Epithelial cell of esophagus (primary cell): ENCODE data around the gene REC114.

ENCODE experiments used
- DNase-seq: peaks from one replicate; pipeline ENCODE4 v3.0.0; 2010; ENCODE audit warnings: low read depth
- H3K4me3 ChIP-seq: 2 replicates; pipeline ENCODE4 v1.5.1; 2011; ENCODE audit warnings: mild to moderate bottlenecking, low read length, control low read depth
- TF ChIP-seq, protein P1 (sequence below): IDR thresholded peaks from 2 replicates; pipeline ENCODE4 v1.5.1; 2011; ENCODE audit warnings: low read depth, mild to moderate bottlenecking, low read length, control low read depth, inconsistent platforms; ENCODE audit not compliant: insufficient read depth; ENCODE audit errors: missing control alignments

REC114 gene

DNA sequence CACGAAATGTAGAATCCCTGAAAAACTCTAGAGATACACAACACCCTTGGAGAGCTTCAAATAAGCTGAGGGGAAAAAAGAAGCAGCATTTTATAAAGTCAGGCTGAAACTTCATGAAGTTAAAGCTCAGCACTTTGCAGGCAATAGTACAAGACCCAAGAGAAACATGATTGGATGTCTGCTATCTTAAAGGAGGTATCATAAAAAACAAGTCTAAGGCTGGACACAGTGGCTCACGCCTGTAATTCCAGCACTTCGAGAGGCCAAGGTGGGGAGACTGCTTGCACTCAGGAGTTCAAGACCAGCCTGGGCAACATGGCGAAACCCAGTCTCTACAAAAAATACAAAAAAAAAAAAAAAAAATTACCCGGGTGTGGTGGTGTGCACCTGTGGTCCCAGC, 147.3 kb downstream of the REC114 start:
- no peak overlapping the region for H3K4me3 ChIP-seq
- TF ChIP-seq, protein P1, sequence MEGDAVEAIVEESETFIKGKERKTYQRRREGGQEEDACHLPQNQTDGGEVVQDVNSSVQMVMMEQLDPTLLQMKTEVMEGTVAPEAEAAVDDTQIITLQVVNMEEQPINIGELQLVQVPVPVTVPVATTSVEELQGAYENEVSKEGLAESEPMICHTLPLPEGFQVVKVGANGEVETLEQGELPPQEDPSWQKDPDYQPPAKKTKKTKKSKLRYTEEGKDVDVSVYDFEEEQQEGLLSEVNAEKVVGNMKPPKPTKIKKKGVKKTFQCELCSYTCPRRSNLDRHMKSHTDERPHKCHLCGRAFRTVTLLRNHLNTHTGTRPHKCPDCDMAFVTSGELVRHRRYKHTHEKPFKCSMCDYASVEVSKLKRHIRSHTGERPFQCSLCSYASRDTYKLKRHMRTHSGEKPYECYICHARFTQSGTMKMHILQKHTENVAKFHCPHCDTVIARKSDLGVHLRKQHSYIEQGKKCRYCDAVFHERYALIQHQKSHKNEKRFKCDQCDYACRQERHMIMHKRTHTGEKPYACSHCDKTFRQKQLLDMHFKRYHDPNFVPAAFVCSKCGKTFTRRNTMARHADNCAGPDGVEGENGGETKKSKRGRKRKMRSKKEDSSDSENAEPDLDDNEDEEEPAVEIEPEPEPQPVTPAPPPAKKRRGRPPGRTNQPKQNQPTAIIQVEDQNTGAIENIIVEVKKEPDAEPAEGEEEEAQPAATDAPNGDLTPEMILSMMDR = no peak
- DNase-seq = no peak

DNA sequence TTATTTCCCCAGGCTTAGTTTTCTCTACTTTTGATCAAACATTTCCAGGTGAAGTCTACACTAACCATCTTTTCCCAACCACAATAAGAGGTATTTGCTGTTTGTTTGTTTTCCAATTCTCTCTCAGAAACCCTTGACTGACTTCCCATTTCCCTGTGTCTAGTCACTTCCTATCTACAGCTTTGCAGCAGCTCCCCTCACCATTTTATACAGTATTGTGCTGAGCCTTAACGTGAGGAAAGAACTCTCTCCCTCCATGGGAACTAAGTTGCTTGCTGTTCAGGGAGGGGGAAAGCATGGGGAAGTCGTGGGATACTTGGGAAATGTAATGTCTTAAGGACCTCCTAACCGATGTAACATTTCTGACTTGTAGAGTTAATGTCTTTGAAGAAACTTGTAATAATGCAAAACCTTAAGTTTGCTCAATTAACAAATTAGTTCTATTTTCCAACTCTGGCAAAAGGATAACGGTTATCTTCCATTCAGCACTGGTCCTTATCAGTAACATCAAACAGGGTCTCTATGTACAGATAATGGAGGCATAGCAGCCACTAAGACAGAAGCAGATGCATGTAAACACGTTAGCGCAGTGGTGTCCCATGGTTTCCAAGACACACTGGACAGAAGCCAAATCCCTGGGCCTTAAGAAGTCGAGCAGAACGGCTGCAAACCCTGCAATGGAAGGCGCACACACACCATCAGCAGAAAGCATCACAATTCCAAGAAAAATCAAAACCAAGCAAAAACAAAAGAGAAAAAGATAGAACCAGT, 150.5 kb downstream of the REC114 start:
- TF ChIP-seq, protein P1 = no peak
- no peak for DNase-seq
- H3K4me3 ChIP-seq = no peak overlapping the region

DNA sequence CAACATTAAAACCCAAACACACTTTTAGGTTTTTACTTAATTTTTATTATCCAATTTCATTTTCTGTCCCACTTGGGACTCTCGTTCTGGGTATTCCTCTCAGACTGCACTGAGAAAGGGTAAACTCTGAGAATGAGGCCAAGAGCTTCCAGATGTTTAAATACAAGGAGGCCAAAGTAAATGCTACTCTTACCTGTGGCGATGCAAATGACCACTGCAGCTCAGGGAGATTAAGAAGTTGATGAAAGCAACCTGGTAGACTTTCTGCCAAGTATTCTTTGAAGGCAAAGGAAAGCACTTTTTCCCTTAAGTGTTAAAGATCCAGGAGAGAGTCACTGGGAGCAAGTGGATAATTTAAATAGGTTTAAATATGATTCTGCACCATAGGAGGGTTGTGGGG, 151.1 kb downstream of the REC114 start:
- TF ChIP-seq, protein P1 = no peak
- no peak for DNase-seq
- no peak overlapping the region for H3K4me3 ChIP-seq

DNA sequence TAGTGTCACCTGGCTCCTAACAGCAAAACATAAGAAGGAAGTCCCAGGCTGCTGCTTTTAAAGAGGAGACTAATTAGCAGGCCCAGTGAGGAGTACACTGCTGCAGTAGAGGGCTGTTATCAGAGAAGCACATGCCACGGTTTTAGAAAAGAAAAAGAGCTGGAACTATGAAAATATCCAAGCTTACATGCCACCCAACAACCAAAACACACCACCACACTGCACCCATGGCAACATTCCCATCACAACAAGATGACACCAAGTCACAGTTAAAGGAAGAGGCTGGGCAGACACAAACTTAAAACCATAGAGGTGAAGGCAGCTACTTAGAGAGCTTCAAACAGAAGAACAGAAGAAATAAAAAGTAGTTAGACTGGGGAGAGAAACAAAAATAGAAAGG, 153.2 kb downstream of the REC114 start:
- H3K4me3 ChIP-seq = no peak overlapping the region
- TF ChIP-seq, protein P1 = no peak
- no peak for DNase-seq

DNA sequence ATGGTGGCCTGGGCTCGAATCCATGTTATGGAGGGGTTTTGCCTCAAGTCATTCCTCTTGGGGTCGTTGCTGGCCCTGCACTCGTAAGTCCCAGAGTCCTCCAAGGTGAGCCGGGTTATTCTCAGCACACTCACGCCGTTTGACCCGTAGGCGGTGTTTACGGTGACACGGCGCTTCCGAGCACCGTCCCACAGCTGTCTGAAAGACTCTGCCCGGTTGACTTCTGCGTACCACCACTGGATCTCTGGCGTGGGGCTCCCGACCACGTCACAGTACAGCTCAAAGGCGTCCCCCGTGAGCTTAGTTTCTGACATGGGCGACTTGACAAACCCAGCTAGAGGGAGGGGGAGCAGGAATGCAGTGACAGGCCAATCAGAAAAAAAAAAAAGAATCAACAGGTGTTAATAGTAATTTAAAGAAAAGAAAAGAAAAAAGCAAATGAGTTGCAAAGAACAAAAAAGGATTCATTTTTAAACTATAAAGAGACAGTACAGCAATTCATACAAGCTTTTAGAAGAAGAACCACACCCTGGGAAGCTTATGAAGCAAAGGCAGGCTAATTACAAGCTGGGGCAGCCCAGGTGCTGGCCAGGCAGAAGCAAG, 154.2 kb downstream of the REC114 start:
- peak; percentile 32 for DNase-seq
- no peak overlapping the region for H3K4me3 ChIP-seq
- TF ChIP-seq, protein P1 = no peak

DNA sequence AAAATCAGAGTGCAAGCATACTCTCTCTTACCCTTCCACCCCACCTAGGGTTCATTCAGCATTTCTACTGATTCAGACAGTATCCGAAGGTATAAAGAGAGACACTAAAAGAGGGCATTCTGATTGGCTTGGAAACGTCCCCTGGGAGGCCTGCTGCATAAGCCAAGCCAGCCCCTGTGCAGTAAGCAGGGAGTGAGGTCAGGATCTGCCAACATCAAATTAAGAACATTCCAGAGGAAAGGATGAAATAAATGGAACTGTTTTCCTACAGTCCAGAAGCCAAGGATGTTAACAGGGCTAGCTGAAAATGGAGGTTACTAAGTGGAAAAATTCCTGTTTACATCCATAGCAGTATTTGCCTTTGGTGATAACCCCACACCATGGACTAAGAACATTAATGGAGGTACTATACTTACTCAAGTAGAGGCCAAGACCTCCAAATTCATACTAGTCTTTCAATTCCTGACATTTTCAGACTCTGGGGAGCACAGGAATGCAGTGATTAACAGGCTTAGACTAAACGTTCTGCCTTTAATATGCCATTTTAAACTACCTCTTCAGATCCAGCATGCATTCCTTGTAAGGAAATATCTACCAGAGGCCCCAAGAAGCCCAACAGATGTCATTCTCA, 155.7 kb downstream of the REC114 start:
- H3K4me3 ChIP-seq = no peak overlapping the region
- no peak for DNase-seq
- TF ChIP-seq, protein P1 = no peak
